CD4-positive, alpha-beta T cell (primary cell): ENCODE measurements around the gene C4BPB. TPM values are rescaled to one million over a fixed set of nuclear protein-coding genes. Genes with fewer than 3 reads are reported as not detected.

Experiments used
- ATAC-seq: fragments of 200-7000 bp; cut with Tn5 transposase; one replicate; pipeline ENCODE4 v1.10.0; 2022; ENCODE audit warnings: mild to moderate bottlenecking; ENCODE audit not compliant: poor library complexity
- CTCF ChIA-PET: fragments of 350-600 bp; sonication (Branson Sonifier 250); formaldehyde crosslinking; loops from one replicate; lab custom pipeline; 2021; ENCODE audit warnings: antibody characterized with exemption, inconsistent platforms; lab: Charles Lee
- POLR2A ChIA-PET: fragments of 350-600 bp; sonication (Branson Sonifier 250); formaldehyde crosslinking; loops from one replicate; lab custom pipeline; 2021; ENCODE audit warnings: antibody characterized with exemption, inconsistent platforms; lab: Charles Lee
- DNase-seq, 14 experiments: peaks; one replicate each; pipeline ENCODE4 v3.0.0-alpha.2; 2013 to 2020; ENCODE audit warnings: mixed read lengths in 2 of 14
- H3K27ac ChIP-seq, 2 donors: one replicate each; pipeline versions ENCODE4 v1.5.1 to v1.7.0; 2013; ENCODE audit warnings: low read length in 2 of 2, low read depth in 1 of 2, mild to moderate bottlenecking in 1 of 2
- H3K27me3 ChIP-seq, 2 experiments: 1 replicate in 1 of 2; 2 replicates in 1 of 2; pipeline versions ENCODE4 v1.6.1 to v1.7.0; 2013; ENCODE audit warnings: low read length in 2 of 2, control low read depth in 1 of 2, mild to moderate bottlenecking in 1 of 2, moderate library complexity in 1 of 2; ENCODE audit not compliant: insufficient read depth in 2 of 2, control insufficient read depth in 1 of 2
- H3K36me3 ChIP-seq: one replicate; pipeline ENCODE4 v1.6.1; 2013; ENCODE audit warnings: low read length, control low read depth; ENCODE audit not compliant: insufficient read depth
- H3K4me1 ChIP-seq: one replicate; pipeline ENCODE4 v1.6.1; 2013; ENCODE audit warnings: low read length, control low read depth; ENCODE audit not compliant: insufficient read depth
- H3K4me3 ChIP-seq: one replicate; pipeline ENCODE4 v1.5.1; 2013; ENCODE audit warnings: mild to moderate bottlenecking, low read length, moderate library complexity
- H3K9me3 ChIP-seq, 2 experiments: 1 replicate in 1 of 2; 2 replicates in 1 of 2; pipeline versions ENCODE4 v1.6.1 to v1.7.0; 2013; ENCODE audit warnings: low read length in 2 of 2, mild to moderate bottlenecking in 2 of 2, control low read depth in 1 of 2, moderate library complexity in 1 of 2; ENCODE audit not compliant: control insufficient read depth in 1 of 2, insufficient read depth in 1 of 2
- H3K27ac Mint-ChIP-seq: one replicate; pipeline ENCODE4 v1.8.0; 2020; ENCODE audit warnings: mixed read lengths
- H3K27me3 Mint-ChIP-seq: one replicate; pipeline ENCODE4 v1.8.0; 2021; ENCODE audit warnings: mixed read lengths
- H3K36me3 Mint-ChIP-seq: one replicate; pipeline ENCODE4 v1.8.0; 2021; ENCODE audit warnings: low read depth, mixed read lengths
- H3K4me1 Mint-ChIP-seq: one replicate; pipeline ENCODE4 v1.8.0; 2021; ENCODE audit warnings: low read depth, mixed read lengths
- H3K4me3 Mint-ChIP-seq: one replicate; pipeline ENCODE4 v1.8.0; 2020; ENCODE audit warnings: mild to moderate bottlenecking, mixed read lengths
- H3K9me3 Mint-ChIP-seq: one replicate; pipeline ENCODE4 v1.8.0; 2020; ENCODE audit warnings: mixed read lengths
- CTCF ChIP-seq: fragments of 200-600 bp; IDR thresholded peaks from one replicate; pipeline ENCODE4 v1.8.0; 2022; ENCODE audit warnings: antibody characterized with exemption, mild to moderate bottlenecking
- intact Hi-C, 2 experiments: fragments of 100-400 bp; cut with DNase I in 1 of 2; cut with micrococcal nuclease in 1 of 2; formaldehyde crosslinking; loops; one replicate each; pipeline versions ENCODE4 v1.15.1 to v1.9.0; 2023 to 2025; cut with DNase I, micrococcal nuclease
- total RNA-seq, 174 experiments: library from RNA in 2 of 174; stranded (reverse) in 2 of 174; gene quantifications; one replicate each; pipeline ENCODE4 v1.2.3 and lab custom pipeline; 2021 to 2026

C4BPB gene
- total RNA-seq, 2 experiments from 2014 or later, result 1.6 to 2.1 TPM

GRCh38 chr1:207052911-207053769 lies 35.5 kb upstream of the C4BPB start, which contains the start of gene PFKFB2:
Gene PFKFB2 (plus strand): TSS chr1:207053275. CDS start chr1:207054718, 1,443 bp downstream.
- Histone ChIP-seq H3K9me3 (no peaks in the 10 kb centered on the region), H3K4me3 (peak within 1 kb of the TSS; percentile 66), H3K36me3 (peaks cover 14% of the 10 kb centered on the region), H3K4me1 (peaks cover 29% of the 10 kb centered on the region), H3K27ac (peak within 1 kb of the TSS; percentile 24 to 50), H3K27me3 (no peaks in the 10 kb centered on the region)
- TF ChIP-seq CTCF, result no peak
- ChIA-PET CTCF (interaction anchor here (0.7 to 1.5 kb wide), 7 partner anchors 18 to 352 kb away, joined by 3 to 5 read pairs (median 3); partner anchors contain the start of gene CD55), POLR2A (interaction anchor here (0.7 to 1.9 kb wide), 10 partner anchors 15 to 1767 kb away, joined by 3 to 17 read pairs (median 4); partner anchors contain the start of genes CD55, FCMR and IKBKE)
- H3K9me3 Mint-ChIP-seq, result no peaks in the 10 kb centered on the region
- ATAC-seq (peak; percentile 87), DNase-seq (peak; percentile 85 to 97 (median 94))
- peak within 1 kb of the TSS; percentile 93 for H3K27ac Mint-ChIP-seq
- peaks cover 29% of the 10 kb centered on the region for H3K36me3 Mint-ChIP-seq
- H3K27me3 Mint-ChIP-seq, result no peaks in the 10 kb centered on the region
- intact Hi-C loops, result loop anchor here (2.0 to 10.0 kb wide), 4 partner anchors 18 to 702 kb away; partner anchors contain the start of genes CD55 (in 2 of the 2) and CD46 (in 1 of the 2)
- peaks cover 56% of the 10 kb centered on the region for H3K4me1 Mint-ChIP-seq
- peak within 1 kb of the TSS; percentile 98 for H3K4me3 Mint-ChIP-seq

GRCh38 chr1:207054491-207054890 lies 34.2 kb upstream of the C4BPB start:
- Mint-ChIP-seq H3K27ac (peak overlapping the region; percentile 56), H3K27me3 (no peaks in the 10 kb centered on the region), H3K4me1 (peaks cover 46% of the 10 kb centered on the region), H3K4me3 (peak overlapping the region; percentile 98), H3K9me3 (no peaks in the 10 kb centered on the region), H3K36me3 (peaks cover 17% of the 10 kb centered on the region)
- Histone ChIP-seq H3K9me3 (no peaks in the 10 kb centered on the region), H3K4me3 (no peak overlapping the region), H3K36me3 (peaks cover under 1% of the 10 kb centered on the region), H3K4me1 (peaks cover 27% of the 10 kb centered on the region), H3K27me3 (no peaks in the 10 kb centered on the region), H3K27ac (no peak overlapping the region)
- DNase-seq (no peak), ATAC-seq (no peak)
- POLR2A ChIA-PET, result interaction anchor here (0.5 to 1.0 kb wide), 2 partner anchors 17 to 1191 kb away, joined by 3 to 4 read pairs; no protein-coding TSS in a partner anchor
- intact Hi-C loops, result loop anchor here (5.0 to 10.0 kb wide), 2 partner anchors 268 to 700 kb away; partner anchors contain the start of genes CD55 (in 2 of the 2) and CD46 (in 1 of the 2)
- no peak for TF ChIP-seq CTCF
- CTCF ChIA-PET, result no interaction called here

GRCh38 chr1:207055386-207056001 lies 33.2 kb upstream of the C4BPB start:
- peaks cover 7% of the 10 kb centered on the region for H3K36me3 Mint-ChIP-seq
- intact Hi-C loops, result loop anchor here in 1 of 2 experiments (10.0 kb wide), 1 partner anchor 699 kb away; the partner anchor contains the start of gene CD46

More at GRCh38 chr1:207055386-207056001, 33.2 kb upstream of the C4BPB start:
- DNase-seq (no peak), ATAC-seq (no peak)
- ChIA-PET CTCF (no interaction called here), POLR2A (no interaction called here)
- H3K27me3 ChIP-seq, result no peaks in the 10 kb centered on the region
- no peaks in the 10 kb centered on the region for H3K27me3 Mint-ChIP-seq
- H3K27ac Mint-ChIP-seq, result peak overlapping the region; percentile 56
- no peaks in the 10 kb centered on the region for H3K36me3 ChIP-seq
- H3K4me1 Mint-ChIP-seq, result peaks cover 38% of the 10 kb centered on the region
- no peak overlapping the region for H3K4me3 ChIP-seq
- TF ChIP-seq CTCF, result no peak
- H3K9me3 Mint-ChIP-seq, result no peaks in the 10 kb centered on the region
- H3K9me3 ChIP-seq, result no peaks in the 10 kb centered on the region
- H3K4me1 ChIP-seq, result peaks cover 25% of the 10 kb centered on the region
- H3K27ac ChIP-seq, result no peak overlapping the region
- peak overlapping the region; percentile 98 for H3K4me3 Mint-ChIP-seq
